Astrocyte of the cerebellum (primary cell): ENCODE results near the gene PKP1.

Experiments
- DNase-seq: peaks from one replicate; pipeline ENCODE4 v3.0.0-alpha.2; 2011; ENCODE audit warnings: low read depth
- H3K4me3 ChIP-seq: 2 replicates; pipeline ENCODE4 v1.5.1; 2011; ENCODE audit warnings: mild to moderate bottlenecking, low read depth, low read length, moderate library complexity
- CTCF ChIP-seq: IDR thresholded peaks from 2 replicates; pipeline ENCODE4 v1.5.1; 2012; ENCODE audit warnings: low read length, low read depth, moderate library complexity, mild to moderate bottlenecking; ENCODE audit errors: missing control alignments
- in situ Hi-C: cut with HindIII; loops from 2 replicates; pipeline ENCODE4 v1.10.0; 2017; ENCODE audit warnings: low sequenced_read_pairs

The PKP1 gene

GRCh38 chr1:201350884-201351283 is 67.6 kb downstream of the PKP1 start:
- TF ChIP-seq CTCF: no peak
- no peak for DNase-seq
- no peak overlapping the region for H3K4me3 ChIP-seq
- in situ Hi-C loops: no loop called here

- TF ChIP-seq CTCF: no peak
- in situ Hi-C loops: no loop called here
- DNase-seq: no peak
- no peak overlapping the region for H3K4me3 ChIP-seq
These were observed 68.3 kb downstream of the PKP1 start for GRCh38 chr1:201351617-201352016.

- DNase-seq: no peak
- no peak overlapping the region for H3K4me3 ChIP-seq
- TF ChIP-seq CTCF: no peak
- in situ Hi-C loops: no loop called here
These were observed 70.1 kb downstream of the PKP1 start for GRCh38 chr1:201353186-201353940.

GRCh38 chr1:201354151-201354900 is 71.0 kb downstream of the PKP1 start:
- no peak overlapping the region for H3K4me3 ChIP-seq
- no peak for DNase-seq
- TF ChIP-seq CTCF: no peak
- in situ Hi-C loops: no loop called here

- H3K4me3 ChIP-seq: no peak overlapping the region
- in situ Hi-C loops: loop anchor here (5.0 kb wide), 1 partner anchor 78 kb away; no protein-coding TSS in a partner anchor
- no peak for TF ChIP-seq CTCF
- DNase-seq: no peak
These were observed 71.6 kb downstream of the PKP1 start for GRCh38 chr1:201354901-201355295.

- H3K4me3 ChIP-seq: no peak overlapping the region
- no peak for TF ChIP-seq CTCF
- DNase-seq: no peak
- in situ Hi-C loops: loop anchor here (5.0 kb wide), 1 partner anchor 78 kb away; no protein-coding TSS in a partner anchor
These were observed 72.2 kb downstream of the PKP1 start for GRCh38 chr1:201355471-201355870.
